GM12801 (cell line): ENCODE results near the gene EIF2A.

ENCODE experiments used
- CTCF ChIP-seq: IDR thresholded peaks from one replicate; pipeline ENCODE4 v1.5.1; 2011; ENCODE audit warnings: control low read depth; ENCODE audit not compliant: insufficient read length; ENCODE audit errors: extremely low read depth

The EIF2A gene

GRCh38 chr3:150544041-150544440 lies 2.5 kb upstream of the EIF2A start:
- no peak for TF ChIP-seq CTCF

DNA sequence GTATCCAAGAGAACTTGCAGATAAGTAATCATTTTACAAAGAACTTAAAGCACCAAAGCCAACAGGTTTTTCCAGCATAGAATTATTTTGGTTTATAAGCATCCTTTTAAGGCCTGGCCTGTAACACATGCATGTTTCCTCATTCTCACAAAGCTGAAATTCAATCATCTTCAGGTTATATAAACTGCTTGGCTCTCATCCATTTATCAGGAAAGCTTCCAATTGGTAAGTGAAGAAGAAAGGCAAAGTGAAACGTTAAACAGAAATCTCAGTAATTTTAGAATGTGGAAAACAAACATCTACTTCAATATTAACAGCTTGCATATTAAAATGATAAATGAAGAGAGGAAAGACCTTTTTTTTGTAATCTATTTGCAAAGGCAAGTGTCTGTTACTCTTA lies 1.9 kb upstream of the EIF2A start:
- TF ChIP-seq CTCF, result no peak

DNA sequence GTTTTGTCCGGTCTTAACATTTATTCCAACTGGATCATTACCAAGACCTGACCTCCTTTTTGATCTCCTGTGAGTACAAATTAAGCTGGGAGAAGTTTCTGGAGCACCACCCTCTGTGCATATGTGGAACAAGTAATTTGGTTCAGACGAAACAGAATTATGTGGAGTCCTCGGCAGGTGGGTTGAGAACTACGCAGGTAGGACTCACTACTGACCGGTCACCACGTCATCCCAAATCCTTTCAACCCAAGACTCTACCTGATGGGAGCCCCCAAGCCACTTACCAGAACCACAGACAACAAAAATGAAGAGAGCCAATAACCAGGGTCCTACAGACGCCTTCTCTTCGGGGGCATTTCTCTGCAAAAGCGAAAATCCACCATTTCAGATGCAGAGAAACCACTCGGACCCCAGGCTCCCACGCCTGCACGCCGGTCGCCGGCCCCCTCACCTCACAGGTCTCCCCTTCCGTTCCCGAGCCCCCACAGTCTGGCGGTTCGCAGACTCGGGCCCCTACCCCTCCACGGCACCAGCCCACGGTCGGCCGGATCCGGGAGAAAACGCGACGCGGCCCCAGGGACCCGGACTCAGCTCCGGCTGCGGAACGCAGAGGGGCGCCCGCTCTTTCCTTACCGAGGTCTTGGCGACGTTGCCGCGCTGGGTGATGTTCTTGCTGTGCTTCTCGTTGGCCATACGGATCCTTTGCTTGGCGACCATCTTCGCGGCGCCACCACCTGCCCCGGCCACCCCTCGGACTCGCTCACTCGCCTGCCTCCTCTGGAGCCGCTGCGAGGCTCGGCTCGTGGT lies 965 bp upstream of the EIF2A start:
- no peak for TF ChIP-seq CTCF

DNA sequence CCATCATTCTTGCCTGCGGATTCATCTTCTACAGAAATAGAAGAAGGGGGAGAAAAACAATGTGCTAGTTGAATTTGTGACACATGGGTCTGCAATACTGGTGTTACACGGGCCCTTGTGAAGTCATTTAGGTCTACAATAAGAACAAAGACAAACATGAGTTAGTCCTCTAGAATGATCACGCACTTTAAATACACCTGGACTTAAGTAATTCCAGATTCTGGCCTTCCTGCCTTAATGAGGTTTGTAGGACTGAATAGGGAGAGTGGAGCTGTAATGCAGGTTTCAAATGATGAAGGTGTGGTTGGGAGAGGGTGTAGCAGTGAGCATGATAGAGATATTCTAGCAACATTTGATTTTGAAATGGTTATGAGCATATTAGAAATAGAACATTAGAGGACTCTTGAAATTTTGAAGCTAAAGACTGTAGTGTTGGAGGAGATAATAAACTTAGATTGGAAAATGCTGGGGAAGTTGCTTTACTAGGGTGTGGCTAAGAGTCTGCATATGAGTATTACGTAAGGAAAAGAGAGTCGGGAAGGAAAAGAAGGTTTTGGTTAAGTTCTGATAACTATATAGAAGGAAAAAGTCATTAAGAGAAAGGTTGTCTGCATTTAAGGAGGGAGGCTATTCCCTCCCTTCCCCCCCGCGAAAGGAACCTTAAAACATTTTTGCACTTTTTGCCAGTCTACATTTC lies 606 bp downstream of the EIF2A start:
- no peak for TF ChIP-seq CTCF

- no peak for TF ChIP-seq CTCF
These were observed 9.4 kb downstream of the EIF2A start for GRCh38 chr3:150555859-150556436.

DNA sequence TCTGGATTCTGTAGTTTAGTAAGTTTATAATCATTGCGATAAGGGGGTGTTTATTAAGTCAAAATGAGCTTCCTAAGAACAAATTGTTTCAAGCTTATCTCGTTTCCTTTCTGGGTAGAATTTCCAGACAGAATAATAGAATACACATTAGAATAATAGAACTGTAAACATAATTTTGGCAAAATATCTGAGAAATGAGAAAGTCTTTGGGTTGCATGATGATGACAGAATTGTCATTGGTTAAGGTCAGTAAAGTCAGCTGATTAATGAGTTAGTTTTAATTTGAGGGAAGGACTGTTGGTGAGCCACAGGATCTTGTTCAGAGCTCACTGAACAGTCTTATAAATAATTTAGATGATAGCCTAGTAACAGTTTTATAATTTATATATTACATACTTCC lies 10.2 kb downstream of the EIF2A start:
- no peak for TF ChIP-seq CTCF

DNA sequence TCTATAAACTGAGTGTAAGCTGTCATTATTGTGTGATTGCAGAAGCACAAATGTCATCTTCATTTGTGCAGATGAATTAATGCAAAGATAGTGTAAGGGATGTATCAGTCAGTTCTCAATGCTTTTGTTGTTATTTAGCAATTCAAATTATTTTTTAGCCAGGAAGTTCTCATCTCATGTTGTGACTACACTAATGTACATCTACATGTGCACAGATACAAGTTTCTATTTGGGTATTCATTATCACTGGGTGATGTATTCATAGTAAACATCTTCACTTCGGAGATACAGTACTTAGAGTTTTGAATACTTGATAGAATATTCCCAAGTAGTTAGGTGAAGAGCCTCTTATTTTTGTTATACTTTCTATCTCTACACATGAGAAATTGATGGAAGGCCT lies 11.1 kb downstream of the EIF2A start:
- TF ChIP-seq CTCF, result no peak
